ENCODE measurements around the gene CCL20. TPM values are rescaled to one million over a fixed set of nuclear protein-coding genes. Genes with fewer than 3 reads are reported as not detected.

The CCL20 gene
- total and polyA plus RNA-seq, 2 of the 13 experiments (the other 11 are each of a cell fraction or from before 2014, with no cell fraction given) = 223 to 903 TPM

DNA sequence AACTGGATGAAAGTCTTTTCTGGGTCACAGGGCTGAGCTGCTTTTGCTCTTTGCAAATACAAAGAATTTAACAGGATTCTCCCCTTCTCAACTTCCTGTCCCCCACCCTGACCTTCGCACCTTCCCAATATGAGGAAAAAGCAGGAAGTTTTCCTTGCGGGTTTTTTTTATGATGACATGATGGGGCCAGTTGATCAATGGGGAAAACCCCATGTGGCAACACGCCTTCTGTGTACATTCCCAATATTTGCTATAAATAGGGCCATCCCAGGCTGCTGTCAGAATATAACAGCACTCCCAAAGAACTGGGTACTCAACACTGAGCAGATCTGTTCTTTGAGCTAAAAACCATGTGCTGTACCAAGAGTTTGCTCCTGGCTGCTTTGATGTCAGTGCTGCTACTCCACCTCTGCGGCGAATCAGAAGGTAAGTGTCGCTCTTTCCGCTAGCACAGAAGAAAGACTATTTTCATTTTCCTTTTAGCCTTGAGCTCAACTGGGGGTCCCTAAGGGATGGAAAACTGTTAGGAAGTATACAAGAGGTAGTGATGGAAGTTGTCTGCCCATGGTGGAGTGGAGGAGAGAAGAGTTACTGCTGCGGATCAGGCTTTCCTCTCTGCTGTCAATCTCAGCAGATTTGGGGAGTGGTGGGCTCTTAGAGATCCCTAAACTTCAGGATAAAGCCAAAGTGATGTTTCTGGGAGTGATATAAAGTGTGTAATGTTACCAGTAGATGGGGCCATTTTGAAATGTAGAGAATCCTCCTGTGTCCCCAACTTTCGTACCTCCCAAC lies at the start of gene CCL20 (continued):
- TF ChIP-seq, protein P1, sequence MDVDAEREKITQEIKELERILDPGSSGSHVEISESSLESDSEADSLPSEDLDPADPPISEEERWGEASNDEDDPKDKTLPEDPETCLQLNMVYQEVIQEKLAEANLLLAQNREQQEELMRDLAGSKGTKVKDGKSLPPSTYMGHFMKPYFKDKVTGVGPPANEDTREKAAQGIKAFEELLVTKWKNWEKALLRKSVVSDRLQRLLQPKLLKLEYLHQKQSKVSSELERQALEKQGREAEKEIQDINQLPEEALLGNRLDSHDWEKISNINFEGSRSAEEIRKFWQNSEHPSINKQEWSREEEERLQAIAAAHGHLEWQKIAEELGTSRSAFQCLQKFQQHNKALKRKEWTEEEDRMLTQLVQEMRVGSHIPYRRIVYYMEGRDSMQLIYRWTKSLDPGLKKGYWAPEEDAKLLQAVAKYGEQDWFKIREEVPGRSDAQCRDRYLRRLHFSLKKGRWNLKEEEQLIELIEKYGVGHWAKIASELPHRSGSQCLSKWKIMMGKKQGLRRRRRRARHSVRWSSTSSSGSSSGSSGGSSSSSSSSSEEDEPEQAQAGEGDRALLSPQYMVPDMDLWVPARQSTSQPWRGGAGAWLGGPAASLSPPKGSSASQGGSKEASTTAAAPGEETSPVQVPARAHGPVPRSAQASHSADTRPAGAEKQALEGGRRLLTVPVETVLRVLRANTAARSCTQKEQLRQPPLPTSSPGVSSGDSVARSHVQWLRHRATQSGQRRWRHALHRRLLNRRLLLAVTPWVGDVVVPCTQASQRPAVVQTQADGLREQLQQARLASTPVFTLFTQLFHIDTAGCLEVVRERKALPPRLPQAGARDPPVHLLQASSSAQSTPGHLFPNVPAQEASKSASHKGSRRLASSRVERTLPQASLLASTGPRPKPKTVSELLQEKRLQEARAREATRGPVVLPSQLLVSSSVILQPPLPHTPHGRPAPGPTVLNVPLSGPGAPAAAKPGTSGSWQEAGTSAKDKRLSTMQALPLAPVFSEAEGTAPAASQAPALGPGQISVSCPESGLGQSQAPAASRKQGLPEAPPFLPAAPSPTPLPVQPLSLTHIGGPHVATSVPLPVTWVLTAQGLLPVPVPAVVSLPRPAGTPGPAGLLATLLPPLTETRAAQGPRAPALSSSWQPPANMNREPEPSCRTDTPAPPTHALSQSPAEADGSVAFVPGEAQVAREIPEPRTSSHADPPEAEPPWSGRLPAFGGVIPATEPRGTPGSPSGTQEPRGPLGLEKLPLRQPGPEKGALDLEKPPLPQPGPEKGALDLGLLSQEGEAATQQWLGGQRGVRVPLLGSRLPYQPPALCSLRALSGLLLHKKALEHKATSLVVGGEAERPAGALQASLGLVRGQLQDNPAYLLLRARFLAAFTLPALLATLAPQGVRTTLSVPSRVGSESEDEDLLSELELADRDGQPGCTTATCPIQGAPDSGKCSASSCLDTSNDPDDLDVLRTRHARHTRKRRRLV (CRISPR knock-in tag; IDR thresholded peaks at IDR 0.05) = no peak
- peak; percentile 90 for TF ChIP-seq ZNF501 (CRISPR knock-in tag; IDR thresholded peaks at IDR 0.05)
- no peak for TF ChIP-seq ZNF34 (CRISPR knock-in tag; IDR thresholded peaks at IDR 0.05; ENCODE audit: borderline replicate concordance)
- TF ChIP-seq NFE2L2 (IDR thresholded peaks at IDR 0.05; ENCODE audit: low read length) = no peak
- no peak; the same call in 1 of the 2 replicates for TF ChIP-seq ZNF337 (CRISPR knock-in tag; IDR thresholded peaks at IDR 0.05; ENCODE audit: borderline replicate concordance, low read depth)
- no peak for TF ChIP-seq SMAD9 (CRISPR knock-in tag; IDR thresholded peaks at IDR 0.05)
- no peak for TF ChIP-seq NBN (conservative IDR thresholded peaks at IDR 0.05)
- peak; percentile 83; the same call in 1 of the 2 replicates for TF ChIP-seq ZSCAN21 (CRISPR knock-in tag; IDR thresholded peaks at IDR 0.05; ENCODE audit: borderline replicate concordance)
- peak; percentile 73 for TF ChIP-seq PRDM10 (CRISPR knock-in tag; IDR thresholded peaks at IDR 0.05; ENCODE audit: low read depth)
- TF ChIP-seq DMAP1 (CRISPR knock-in tag; IDR thresholded peaks at IDR 0.05) = peak; percentile 81
- 0 out of 2 replicates have a peak, but pooled peaks have one; percentile 31 for TF ChIP-seq GTF3A (CRISPR knock-in tag; conservative IDR thresholded peaks at IDR 0.05)
- TF ChIP-seq GRHL1 (CRISPR knock-in tag; conservative IDR thresholded peaks at IDR 0.05) = no peak
- TF ChIP-seq, protein P2, sequence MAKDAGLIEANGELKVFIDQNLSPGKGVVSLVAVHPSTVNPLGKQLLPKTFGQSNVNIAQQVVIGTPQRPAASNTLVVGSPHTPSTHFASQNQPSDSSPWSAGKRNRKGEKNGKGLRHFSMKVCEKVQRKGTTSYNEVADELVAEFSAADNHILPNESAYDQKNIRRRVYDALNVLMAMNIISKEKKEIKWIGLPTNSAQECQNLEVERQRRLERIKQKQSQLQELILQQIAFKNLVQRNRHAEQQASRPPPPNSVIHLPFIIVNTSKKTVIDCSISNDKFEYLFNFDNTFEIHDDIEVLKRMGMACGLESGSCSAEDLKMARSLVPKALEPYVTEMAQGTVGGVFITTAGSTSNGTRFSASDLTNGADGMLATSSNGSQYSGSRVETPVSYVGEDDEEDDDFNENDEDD (CRISPR knock-in tag; IDR thresholded peaks at IDR 0.05; ENCODE audit: borderline replicate concordance) = peak; percentile 79; the same call in 1 of the 2 replicates
- TF ChIP-seq ZNF30 (CRISPR knock-in tag; IDR thresholded peaks at IDR 0.05) = no peak
- TF ChIP-seq ZNF274 (CRISPR knock-in tag; IDR thresholded peaks at IDR 0.05) = no peak
- TF ChIP-seq RXRB (CRISPR knock-in tag; IDR thresholded peaks at IDR 0.05; ENCODE audit: borderline replicate concordance) = peak; percentile 88
- no peak for TF ChIP-seq ZNF562 (CRISPR knock-in tag; IDR thresholded peaks at IDR 0.05; ENCODE audit: borderline replicate concordance)
- TF ChIP-seq HOXA7 (CRISPR knock-in tag; IDR thresholded peaks at IDR 0.05) = no peak
